Measurements from ENCODE around the gene SYNPO2. TPM values are rescaled to one million over a fixed set of nuclear protein-coding genes. Genes with fewer than 3 reads are reported as not detected.

The SYNPO2 gene
- total and polyA plus RNA-seq, 10 of the 15 experiments (the other 5 are each of a cell fraction or from before 2014, with no cell fraction given): 0.04 to 0.34 (median 0.28) TPM

DNA sequence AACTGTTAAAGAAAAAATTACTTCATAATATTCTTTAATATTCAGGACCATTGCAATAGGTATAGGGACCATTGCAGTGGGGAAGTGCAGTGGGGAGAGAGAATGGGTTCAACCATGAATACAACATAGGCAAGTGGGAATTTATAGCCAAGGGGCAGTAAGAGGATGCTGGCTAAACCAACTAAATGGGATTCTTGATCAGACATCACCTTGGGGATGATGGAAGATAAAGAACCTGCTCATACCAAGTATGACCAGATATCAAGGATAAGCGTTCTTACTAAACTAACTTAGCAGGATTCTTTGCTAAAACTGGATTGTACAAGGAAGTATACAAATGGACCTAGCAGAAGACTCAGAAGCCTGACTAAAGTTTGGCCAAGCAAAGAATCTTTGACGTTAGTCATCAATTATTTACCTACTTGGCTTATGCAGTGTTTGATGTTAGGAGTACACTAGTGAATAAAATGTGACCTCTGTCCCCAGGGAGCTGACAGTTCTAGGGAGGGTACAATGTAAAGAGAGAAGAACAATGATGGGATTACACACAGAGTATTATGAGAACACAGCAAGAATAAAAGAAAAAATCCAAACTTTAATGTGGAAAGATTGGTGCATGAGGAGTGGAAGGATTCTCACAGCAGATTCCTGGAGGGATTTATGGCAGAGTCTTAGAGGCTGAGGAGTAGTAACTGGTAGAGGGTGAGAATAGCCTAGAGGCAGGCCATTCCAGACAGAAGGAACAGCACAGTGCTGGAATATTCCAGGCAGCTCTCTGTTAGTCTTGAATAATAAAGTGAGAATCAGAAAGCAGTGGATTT, 192.3 kb downstream of the SYNPO2 start:
- ATAC-seq: no peak
- no peak overlapping the region for H2AFZ ChIP-seq (ENCODE audit: control insufficient read depth, low read depth, low read length)

More for the DNA sequence above, 192.3 kb downstream of the SYNPO2 start:
- BruUV-seq (replicated peaks): no TSS peak
- Histone ChIP-seq H3K4me3 (no peak overlapping the region), H3K9ac (ENCODE audit: control insufficient read depth, insufficient read depth, low read length) (no peak overlapping the region), H4K20me1 (ENCODE audit: control insufficient read depth, insufficient read depth) (no peaks in the 10 kb centered on the region), H3K27ac (ENCODE audit: control insufficient read depth, insufficient read depth) (no peak overlapping the region), H3K79me2 (ENCODE audit: control insufficient read depth, insufficient read depth, low read length) (no peaks in the 10 kb centered on the region), H3K27me3 (replicated peaks in 1 of 2; ENCODE audit: control insufficient read depth in 2 of 2, insufficient read depth in 2 of 2, low read length in 1 of 2) (peaks cover 0 to 2% of the 10 kb centered on the region in 2 experiments; a peak in 1 of 4 replicates), H3K36me3 (ENCODE audit: control insufficient read depth in 2 of 2, insufficient read depth in 2 of 2, low read length in 1 of 2) (no peaks in the 10 kb centered on the region), H3K4me2 (ENCODE audit: control insufficient read depth, insufficient read depth) (no peak overlapping the region), H3K9me3 (replicated peaks; ENCODE audit: control insufficient read depth, insufficient read depth, low read length) (no peaks in the 10 kb centered on the region), H3K4me1 (ENCODE audit: control insufficient read depth, insufficient read depth, low read length) (no peaks in the 10 kb centered on the region)
- CTCF ChIA-PET: no interaction called here
- POLR2A ChIA-PET: no interaction called here
- TF ChIP-seq SMAD1 (IDR thresholded peaks at IDR 0.05; ENCODE audit: low read depth, partially characterized antibody) (no peak), BCL11A (IDR thresholded peaks at IDR 0.05; ENCODE audit: low read depth, low read length) (no peak), KAT2A (conservative IDR thresholded peaks at IDR 0.05; ENCODE audit: control insufficient read depth, low read depth, low read length) (no peak), NRF1 (conservative IDR thresholded peaks at IDR 0.05; ENCODE audit: low read depth, low read length) (no peak), TCF3 (IDR thresholded peaks at IDR 0.05; ENCODE audit: borderline replicate concordance, insufficient read depth, low read depth, low read length) (no peak), PAX8 (IDR thresholded peaks at IDR 0.05) (no peak), CEBPB (IDR thresholded peaks at IDR 0.05; ENCODE audit: borderline replicate concordance in 1 of 2, low read depth in 2 of 2, low read length in 2 of 2) (no peak), KLF5 (IDR thresholded peaks at IDR 0.05; ENCODE audit: partially characterized antibody) (no peak), KDM1A (IDR thresholded peaks at IDR 0.05; ENCODE audit: borderline replicate concordance) (no peak), PAX5 (IDR thresholded peaks at IDR 0.05; ENCODE audit: borderline replicate concordance, low read depth, low read length) (no peak), ZBED1 (IDR thresholded peaks at IDR 0.05; ENCODE audit: borderline replicate concordance) (no peak), RFX5 (IDR thresholded peaks at IDR 0.05; ENCODE audit: low read depth, low read length) (no peak), POLR2A (IDR thresholded peaks at IDR 0.05; ENCODE audit: low read depth, low read length) (no peak), POU2F2 (IDR thresholded peaks at IDR 0.05; ENCODE audit: borderline replicate concordance, low read depth, low read length) (no peak), SPI1 (IDR thresholded peaks at IDR 0.05; ENCODE audit: borderline replicate concordance, insufficient read depth, low read depth, low read length) (no peak), SRF (IDR thresholded peaks at IDR 0.05; ENCODE audit: low read depth in 2 of 2, low read length in 2 of 2) (no peak), ZSCAN29 (IDR thresholded peaks at IDR 0.05) (no peak)
- TF ChIP-seq, protein P1, sequence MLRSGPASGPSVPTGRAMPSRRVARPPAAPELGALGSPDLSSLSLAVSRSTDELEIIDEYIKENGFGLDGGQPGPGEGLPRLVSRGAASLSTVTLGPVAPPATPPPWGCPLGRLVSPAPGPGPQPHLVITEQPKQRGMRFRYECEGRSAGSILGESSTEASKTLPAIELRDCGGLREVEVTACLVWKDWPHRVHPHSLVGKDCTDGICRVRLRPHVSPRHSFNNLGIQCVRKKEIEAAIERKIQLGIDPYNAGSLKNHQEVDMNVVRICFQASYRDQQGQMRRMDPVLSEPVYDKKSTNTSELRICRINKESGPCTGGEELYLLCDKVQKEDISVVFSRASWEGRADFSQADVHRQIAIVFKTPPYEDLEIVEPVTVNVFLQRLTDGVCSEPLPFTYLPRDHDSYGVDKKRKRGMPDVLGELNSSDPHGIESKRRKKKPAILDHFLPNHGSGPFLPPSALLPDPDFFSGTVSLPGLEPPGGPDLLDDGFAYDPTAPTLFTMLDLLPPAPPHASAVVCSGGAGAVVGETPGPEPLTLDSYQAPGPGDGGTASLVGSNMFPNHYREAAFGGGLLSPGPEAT (IDR thresholded peaks at IDR 0.05; ENCODE audit: low read depth): no peak
- TF ChIP-seq, protein P2, sequence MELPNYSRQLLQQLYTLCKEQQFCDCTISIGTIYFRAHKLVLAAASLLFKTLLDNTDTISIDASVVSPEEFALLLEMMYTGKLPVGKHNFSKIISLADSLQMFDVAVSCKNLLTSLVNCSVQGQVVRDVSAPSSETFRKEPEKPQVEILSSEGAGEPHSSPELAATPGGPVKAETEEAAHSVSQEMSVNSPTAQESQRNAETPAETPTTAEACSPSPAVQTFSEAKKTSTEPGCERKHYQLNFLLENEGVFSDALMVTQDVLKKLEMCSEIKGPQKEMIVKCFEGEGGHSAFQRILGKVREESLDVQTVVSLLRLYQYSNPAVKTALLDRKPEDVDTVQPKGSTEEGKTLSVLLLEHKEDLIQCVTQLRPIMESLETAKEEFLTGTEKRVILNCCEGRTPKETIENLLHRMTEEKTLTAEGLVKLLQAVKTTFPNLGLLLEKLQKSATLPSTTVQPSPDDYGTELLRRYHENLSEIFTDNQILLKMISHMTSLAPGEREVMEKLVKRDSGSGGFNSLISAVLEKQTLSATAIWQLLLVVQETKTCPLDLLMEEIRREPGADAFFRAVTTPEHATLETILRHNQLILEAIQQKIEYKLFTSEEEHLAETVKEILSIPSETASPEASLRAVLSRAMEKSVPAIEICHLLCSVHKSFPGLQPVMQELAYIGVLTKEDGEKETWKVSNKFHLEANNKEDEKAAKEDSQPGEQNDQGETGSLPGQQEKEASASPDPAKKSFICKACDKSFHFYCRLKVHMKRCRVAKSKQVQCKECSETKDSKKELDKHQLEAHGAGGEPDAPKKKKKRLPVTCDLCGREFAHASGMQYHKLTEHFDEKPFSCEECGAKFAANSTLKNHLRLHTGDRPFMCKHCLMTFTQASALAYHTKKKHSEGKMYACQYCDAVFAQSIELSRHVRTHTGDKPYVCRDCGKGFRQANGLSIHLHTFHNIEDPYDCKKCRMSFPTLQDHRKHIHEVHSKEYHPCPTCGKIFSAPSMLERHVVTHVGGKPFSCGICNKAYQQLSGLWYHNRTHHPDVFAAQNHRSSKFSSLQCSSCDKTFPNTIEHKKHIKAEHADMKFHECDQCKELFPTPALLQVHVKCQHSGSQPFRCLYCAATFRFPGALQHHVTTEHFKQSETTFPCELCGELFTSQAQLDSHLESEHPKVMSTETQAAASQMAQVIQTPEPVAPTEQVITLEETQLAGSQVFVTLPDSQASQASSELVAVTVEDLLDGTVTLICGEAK (IDR thresholded peaks at IDR 0.05; ENCODE audit: borderline replicate concordance): no peak
- DNase-seq (ENCODE audit: low read depth, low spot score) (no peak), FAIRE-seq (no peak)
- 14% methylated on average over 2 of the region's 2 CpGs for WGBS (ENCODE audit: insufficient coverage, insufficient replicate concordance, low lambda C conversion rate, missing lambda C conversion rate)
- SMC1A ChIA-PET (ENCODE audit: uncharacterized antibody, unreplicated experiment): interaction anchor here (0.5 kb wide), 1 partner anchor 583 kb away, joined by 3 read pairs; no protein-coding TSS in a partner anchor
- in situ Hi-C loops (cut with MboI): no loop called here
- RAD21 ChIA-PET (ENCODE audit: unreplicated experiment): no interaction called here
- intact Hi-C loops (cut with micrococcal nuclease; ENCODE audit: unreplicated experiment): no loop called here

Measured in GM12878 (cell line).